Right cardiac atrium (tissue), 5 donors: ENCODE results near the gene ZBTB12. TPM values are rescaled to one million over a fixed set of nuclear protein-coding genes. Genes with fewer than 3 reads are reported as not detected.

Experiments
- ATAC-seq, 2 donors: fragments of 200-7000 bp; cut with Tn5 transposase; one replicate each; pipeline versions ENCODE4 v1.8.0 to v1.9.1; 2020; ENCODE audit warnings: moderate library complexity in 2 of 2, mild to moderate bottlenecking in 1 of 2
- DNase-seq, 3 donors: peaks; one replicate each; pipeline ENCODE4 v3.0.0-alpha.2; 2020
- H3K27ac ChIP-seq: one replicate; pipeline ENCODE4 v1.5.1; 2013; ENCODE audit warnings: mild to moderate bottlenecking, low read length, control low read depth, moderate library complexity
- H3K27me3 ChIP-seq: one replicate; pipeline ENCODE4 v1.6.1; 2013; ENCODE audit not compliant: control insufficient read depth, insufficient read depth
- H3K4me1 ChIP-seq: one replicate; pipeline ENCODE4 v1.6.1; 2013; ENCODE audit warnings: low read length; ENCODE audit not compliant: control insufficient read depth, insufficient read depth
- H3K4me3 ChIP-seq: one replicate; pipeline ENCODE4 v1.5.1; 2013; ENCODE audit warnings: low read length, control low read depth
- H3K9me3 ChIP-seq: one replicate; pipeline ENCODE4 v1.6.1; 2013; ENCODE audit warnings: low read length; ENCODE audit not compliant: control insufficient read depth
- WGBS: extraction: QIAGEN DNeasy Blood & Tissue Kit; methylation state at CpG from one replicate; pipeline ENCODE4 v1.1.7; 2013; 5-methylcytosine and 5-hydroxymethylcytosine counted together
- intact Hi-C, 4 donors: fragments of 100-400 bp; cut with DNase I; formaldehyde crosslinking; loops; one replicate each; pipeline versions ENCODE4 v1.11.0 to v1.14.0; 2022 to 2023
- polyA plus RNA-seq: library from polyadenylated mRNA; stranded (reverse); fragments of 200-250 nt; gene quantifications from one replicate; pipeline ENCODE4 v1.2.3, GENCODE V29; 2013
- total RNA-seq, 4 donors: library from RNA; stranded (reverse); fragmentation: NEBNext Ultra II Directional; extraction: Animal tissue kit (Norgen Biotek cat#: 25700); gene quantifications; one replicate each; pipeline ENCODE4 v1.2.1, GENCODE V29; 2021
- donor health status: healthy with polysubstance abuse.
- donor health status: DM: no; HTN: yes; CAD: no.
- donor health status: DM: no; HTN: no; CAD: no.
- donor health status: DM: no; HTN: yes; CAD: no; lungs with severe emphysema.
- donor health status: DM: yes; HTN: yes; CAD: no.

The ZBTB12 gene
- total and polyA plus RNA-seq, 5 donors, result 1.6 to 5.0 (median 3.0) TPM

DNA sequence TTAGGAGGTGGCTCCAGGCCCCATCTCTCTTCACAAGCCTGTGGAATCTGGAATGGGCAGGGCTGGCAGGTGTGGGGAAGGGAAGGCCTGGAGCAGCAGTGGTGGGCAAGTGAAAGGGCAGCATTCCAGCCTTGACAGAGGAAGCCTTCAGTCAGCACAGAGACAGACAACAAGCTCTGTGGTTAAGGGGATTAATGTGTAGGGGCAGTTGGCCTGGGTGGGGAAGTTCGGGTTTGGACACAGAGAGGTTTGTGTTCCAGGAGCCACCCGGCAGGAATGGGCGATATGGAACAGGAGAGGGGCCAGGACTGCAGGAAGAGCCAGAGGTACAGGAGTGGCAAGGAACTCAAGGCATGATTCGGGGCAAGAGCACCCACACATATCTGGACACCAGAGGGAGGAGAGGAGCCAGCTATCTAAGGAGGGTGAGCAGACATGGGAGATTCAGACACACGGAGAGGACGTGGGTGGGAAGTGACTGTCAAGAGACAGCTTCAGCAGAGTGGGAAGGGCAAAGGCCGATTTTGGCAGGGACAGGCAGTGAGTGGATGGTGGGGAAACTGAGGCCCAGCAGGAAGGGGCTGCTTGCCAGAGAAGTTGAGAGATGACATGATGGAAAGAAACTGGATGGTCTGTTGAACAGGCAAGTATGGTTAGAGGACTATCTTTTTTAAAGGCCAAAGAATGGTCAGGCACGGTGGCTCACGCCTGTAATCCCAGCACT, 20.6 kb downstream of the ZBTB12 start:
- no peak for ATAC-seq
- no peak overlapping the region for H3K27ac ChIP-seq
- no peak overlapping the region for H3K4me3 ChIP-seq
- no peaks in the 10 kb centered on the region for H3K27me3 ChIP-seq
- no peaks in the 10 kb centered on the region for H3K4me1 ChIP-seq
- H3K9me3 ChIP-seq, result no peaks in the 10 kb centered on the region
- WGBS, result 80% methylated on average over 9 of the region's 9 CpGs
- intact Hi-C loops, result no loop called here
- DNase-seq, result peak in 2 of 3 donors; percentile 29 to 31

DNA sequence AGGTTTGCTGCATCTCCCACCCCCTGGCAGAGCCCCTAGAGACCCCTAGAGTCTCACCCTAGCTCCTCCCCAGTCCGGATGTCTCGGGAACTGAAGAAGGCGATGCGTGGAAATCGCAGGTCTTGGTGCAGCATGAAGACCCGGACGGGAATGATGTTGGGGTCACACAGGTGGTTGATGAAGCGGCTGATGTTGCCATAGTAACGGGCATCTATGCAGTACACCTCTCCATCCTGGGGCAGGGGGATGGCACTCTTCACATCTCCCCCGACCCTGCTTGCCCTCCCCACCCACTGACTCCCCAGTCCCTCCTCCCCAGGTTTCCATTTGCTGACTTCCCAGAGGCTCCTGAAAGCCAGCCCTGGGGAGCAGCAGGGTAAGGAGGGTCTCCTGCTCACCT, 21.3 kb downstream of the ZBTB12 start:
- intact Hi-C loops, result no loop called here
- DNase-seq, result no peak
- no peak for ATAC-seq
- H3K9me3 ChIP-seq, result no peaks in the 10 kb centered on the region
- H3K4me3 ChIP-seq, result no peak overlapping the region
- WGBS, result 90% methylated on average over 10 of the region's 10 CpGs
- no peaks in the 10 kb centered on the region for H3K27me3 ChIP-seq
- no peak overlapping the region for H3K27ac ChIP-seq
- no peaks in the 10 kb centered on the region for H3K4me1 ChIP-seq

DNA sequence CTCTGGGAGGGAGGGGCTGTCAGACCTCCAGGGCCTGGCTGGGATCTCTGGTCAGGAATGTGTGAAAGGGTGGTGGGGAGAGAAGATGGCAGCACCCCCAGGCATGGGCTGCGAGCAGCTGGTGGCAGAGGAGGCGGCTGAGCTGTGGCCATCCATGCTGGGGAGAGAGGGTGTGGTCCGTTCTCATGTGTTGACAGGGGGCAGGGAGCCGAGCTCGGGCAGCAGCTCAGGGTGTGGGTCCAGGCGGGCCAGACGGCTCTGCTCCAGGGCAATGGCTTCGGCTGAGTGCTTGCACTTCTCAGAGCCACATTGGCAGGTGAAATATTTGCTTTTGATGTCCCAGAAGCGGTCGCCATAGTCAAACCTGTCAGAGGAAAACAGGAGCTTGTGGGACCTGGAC, 22.0 kb downstream of the ZBTB12 start:
- intact Hi-C loops, result no loop called here
- 64% methylated on average over 10 of the region's 10 CpGs for WGBS

DNA sequence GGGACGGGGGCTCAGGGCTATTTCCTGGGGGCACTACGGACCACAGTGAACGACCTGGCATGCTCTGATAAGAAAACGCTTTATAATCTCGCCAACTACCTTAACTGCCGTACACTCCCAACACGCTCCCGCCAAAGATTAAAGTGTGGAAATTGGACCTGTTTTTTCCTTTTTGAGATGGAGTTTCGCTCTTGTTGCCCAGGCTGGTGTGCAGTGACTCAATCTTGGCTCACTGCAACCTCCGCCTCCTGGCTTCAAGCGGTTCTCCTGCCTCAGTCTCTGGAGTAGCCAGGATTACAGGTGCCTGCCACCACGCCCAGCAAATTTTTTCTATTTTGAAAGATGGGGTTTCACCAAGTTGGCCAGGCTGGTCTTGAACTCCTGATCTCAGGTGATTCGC, 22.7 kb downstream of the ZBTB12 start:
- no peaks in the 10 kb centered on the region for H3K27me3 ChIP-seq
- H3K9me3 ChIP-seq, result no peaks in the 10 kb centered on the region
- no peak for DNase-seq
- no peak for ATAC-seq
- WGBS, result 71% methylated on average over 13 of the region's 13 CpGs
- H3K4me1 ChIP-seq, result no peaks in the 10 kb centered on the region
- no peak overlapping the region for H3K27ac ChIP-seq
- no peak overlapping the region for H3K4me3 ChIP-seq
- intact Hi-C loops, result no loop called here

More for the DNA sequence above, 22.0 kb downstream of the ZBTB12 start:
- Histone ChIP-seq H3K4me3 (no peak overlapping the region), H3K27ac (no peak overlapping the region), H3K9me3 (no peaks in the 10 kb centered on the region), H3K4me1 (no peaks in the 10 kb centered on the region), H3K27me3 (no peaks in the 10 kb centered on the region)
- ATAC-seq, result no peak
- peak in 1 of 3 donors; percentile 75 for DNase-seq

DNA sequence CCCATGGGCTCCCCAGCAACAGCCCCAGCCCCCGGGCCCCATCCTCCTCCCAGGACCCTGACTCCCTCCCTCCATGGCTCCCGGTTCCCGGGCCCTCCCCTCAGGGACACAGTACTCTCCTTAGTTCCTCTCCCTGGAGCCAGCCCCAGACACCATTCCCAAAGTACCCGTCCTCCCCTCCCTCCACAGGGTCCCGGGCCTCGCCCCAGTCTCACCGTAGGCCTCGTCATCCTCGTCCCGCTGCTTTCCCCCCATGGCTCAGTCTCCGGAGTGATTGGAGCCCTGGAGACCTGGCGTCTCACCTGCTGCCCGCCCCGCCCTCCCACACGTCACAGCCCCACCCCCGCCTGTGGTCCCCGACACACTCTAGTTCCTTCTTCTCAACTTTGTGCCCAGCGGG, 23.2 kb downstream of the ZBTB12 start, which contains the start of gene SLC44A4:
Gene SLC44A4 (minus strand): TSS at position 272 of the 400 bp plus-strand sequence. CDS start 17 bp downstream, at position 255.
- Histone ChIP-seq H3K27me3 (no peaks in the 10 kb centered on the region), H3K4me3 (no peak within 1 kb of the TSS), H3K4me1 (no peaks in the 10 kb centered on the region), H3K9me3 (no peaks in the 10 kb centered on the region), H3K27ac (no peak within 1 kb of the TSS)
- intact Hi-C loops, result no loop called here
- peak in 2 of 3 donors; percentile 19 to 40 for DNase-seq
- WGBS, result 46% methylated on average over 18 of the region's 18 CpGs
- ATAC-seq, result no peak

DNA sequence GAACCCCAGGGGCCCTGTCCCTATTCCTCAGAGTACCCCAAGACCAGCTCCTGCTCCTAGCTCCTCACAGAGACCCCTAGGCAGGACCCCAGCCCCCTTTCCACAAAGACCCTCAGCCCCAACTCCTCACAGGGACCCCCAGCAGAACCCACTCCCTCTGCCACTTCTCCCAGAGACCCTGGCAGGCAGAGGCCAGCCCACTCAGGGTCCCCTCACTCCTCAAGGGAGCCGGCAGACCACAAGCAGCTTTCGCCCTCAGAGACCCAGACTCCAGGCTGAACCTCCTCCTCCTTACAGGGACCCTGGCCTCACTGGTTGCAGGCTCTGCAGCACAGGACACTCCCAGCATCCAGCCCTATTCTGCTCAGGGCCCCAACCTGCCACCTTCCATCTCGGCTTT, 23.7 kb downstream of the ZBTB12 start:
- Histone ChIP-seq H3K9me3 (no peaks in the 10 kb centered on the region), H3K4me3 (no peak overlapping the region), H3K27me3 (no peaks in the 10 kb centered on the region), H3K27ac (no peak overlapping the region), H3K4me1 (no peaks in the 10 kb centered on the region)
- intact Hi-C loops, result no loop called here
- DNase-seq (peak in 1 of 3 donors; percentile 12), ATAC-seq (no peak)
- WGBS, result 67% methylated on average over 3 of the region's 3 CpGs

DNA sequence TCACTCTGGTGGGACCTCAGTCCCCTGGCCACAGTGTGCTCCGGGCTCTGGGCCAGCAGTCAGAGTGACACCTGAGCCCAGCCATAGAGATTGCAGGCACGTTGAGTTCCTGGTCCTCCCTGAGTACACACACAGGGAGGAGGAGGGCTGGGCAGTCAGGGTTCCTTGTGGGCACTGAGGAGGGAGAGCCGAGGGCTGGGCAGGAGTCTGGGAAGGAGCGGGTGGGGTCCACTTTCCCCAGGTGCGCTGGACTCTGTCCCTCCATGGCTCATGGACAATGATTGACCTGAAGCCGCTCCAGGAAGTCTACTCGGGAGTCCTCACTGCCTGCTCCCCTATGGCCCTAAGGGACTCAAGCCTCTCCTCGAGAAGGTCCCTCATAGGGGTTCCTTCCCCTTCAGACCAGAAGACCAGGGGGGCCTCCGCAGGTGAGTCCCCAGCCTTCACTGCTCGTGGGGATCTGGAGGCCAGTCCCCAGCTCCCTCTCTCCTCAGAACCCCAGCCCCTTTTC, 24.2 kb downstream of the ZBTB12 start:
- intact Hi-C loops, result no loop called here

DNA sequence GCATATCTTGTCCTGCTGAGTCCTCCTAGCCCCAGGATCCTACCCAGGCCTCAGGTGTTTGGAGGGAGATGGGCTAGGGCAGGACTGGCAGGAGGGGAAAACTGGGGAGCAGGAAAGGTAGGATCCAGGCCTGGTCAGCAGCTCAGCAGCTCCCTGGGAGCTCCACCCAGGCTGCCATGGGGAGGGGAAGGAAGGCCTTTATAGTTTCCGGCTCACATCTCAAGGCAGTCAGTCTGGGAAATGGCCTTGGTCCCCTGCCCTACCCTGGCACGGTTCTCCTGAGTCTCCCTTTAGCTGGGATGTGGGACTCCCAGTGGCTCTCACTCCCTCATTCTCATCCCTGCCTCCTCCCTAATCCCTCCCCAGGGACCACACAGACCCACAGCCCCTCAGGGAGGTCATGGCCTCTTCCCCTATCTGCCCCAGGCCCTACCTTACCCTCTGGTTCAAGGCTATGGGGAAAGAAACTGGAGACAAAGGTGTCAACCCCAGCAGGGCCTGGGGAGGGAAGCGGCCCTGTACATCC, 24.7 kb downstream of the ZBTB12 start:
- no peaks in the 10 kb centered on the region for H3K4me1 ChIP-seq
- DNase-seq (peak in 2 of 3 donors; percentile 30 to 34), ATAC-seq (peak in 1 of 2 donors; percentile 30)
- intact Hi-C loops, result no loop called here
- H3K4me3 ChIP-seq, result no peak overlapping the region
- no peaks in the 10 kb centered on the region for H3K9me3 ChIP-seq
- H3K27ac ChIP-seq, result no peak overlapping the region
- H3K27me3 ChIP-seq, result no peaks in the 10 kb centered on the region
- 58% methylated on average over 3 of the region's 3 CpGs for WGBS

More for the DNA sequence above, 24.2 kb downstream of the ZBTB12 start:
- H3K4me3 ChIP-seq, result no peak overlapping the region
- H3K27me3 ChIP-seq, result no peaks in the 10 kb centered on the region
- DNase-seq, result peak in 2 of 3 donors; percentile 16 to 42
- H3K27ac ChIP-seq, result no peak overlapping the region
- ATAC-seq, result peak; percentile 17 to 30
- 71% methylated on average over 10 of the region's 10 CpGs for WGBS
- H3K9me3 ChIP-seq, result no peaks in the 10 kb centered on the region
- H3K4me1 ChIP-seq, result no peaks in the 10 kb centered on the region

DNA sequence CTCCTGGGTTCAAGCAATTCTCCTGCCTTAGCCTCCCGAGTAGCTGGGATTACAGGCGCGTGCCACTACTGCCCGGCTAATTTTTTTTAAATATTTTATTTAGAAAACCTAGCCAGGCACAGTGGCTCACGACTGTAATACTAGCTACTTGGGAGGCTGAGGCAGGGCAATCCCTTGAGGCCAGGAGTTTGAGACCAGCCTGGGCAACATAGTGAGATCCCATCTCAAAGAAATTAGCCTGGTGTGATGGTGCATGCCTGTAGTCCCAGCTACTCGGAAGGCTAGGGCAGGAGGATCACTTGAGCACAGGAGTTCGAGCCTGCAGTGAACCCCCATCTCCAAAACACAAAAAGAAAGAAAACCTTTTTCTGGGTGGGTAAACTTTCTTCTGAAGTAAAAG, 25.5 kb downstream of the ZBTB12 start:
- no peaks in the 10 kb centered on the region for H3K9me3 ChIP-seq
- H3K27ac ChIP-seq, result no peak overlapping the region
- H3K4me3 ChIP-seq, result no peak overlapping the region
- ATAC-seq (no peak), DNase-seq (peak in 1 of 3 donors; percentile 1)
- 83% methylated on average over 7 of the region's 7 CpGs for WGBS
- intact Hi-C loops, result no loop called here
- H3K27me3 ChIP-seq, result no peaks in the 10 kb centered on the region
- no peaks in the 10 kb centered on the region for H3K4me1 ChIP-seq

DNA sequence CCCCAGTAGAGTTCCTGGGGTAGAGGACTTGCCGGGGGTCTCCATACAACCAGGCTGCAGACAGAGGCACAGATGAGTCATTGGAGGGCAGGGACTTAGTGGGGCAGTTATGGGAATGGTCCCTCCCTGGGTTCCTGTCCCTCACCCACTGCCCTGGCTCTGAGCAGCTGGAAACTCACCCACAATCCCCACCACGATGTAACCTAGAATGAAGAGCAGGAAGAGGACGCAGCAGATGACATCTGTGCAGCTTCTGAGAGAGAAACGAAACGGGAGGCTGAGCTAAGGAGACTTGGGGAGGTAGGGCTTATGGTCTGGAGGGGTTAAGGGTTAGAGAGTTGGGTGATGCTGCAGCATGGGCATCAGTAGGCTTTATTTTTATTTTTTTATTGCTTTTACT, 26.0 kb downstream of the ZBTB12 start:
- intact Hi-C loops, result no loop called here
- H3K27me3 ChIP-seq, result no peaks in the 10 kb centered on the region
- H3K27ac ChIP-seq, result no peak overlapping the region
- H3K4me1 ChIP-seq, result no peaks in the 10 kb centered on the region
- H3K4me3 ChIP-seq, result no peak overlapping the region
- 55% methylated on average over 5 of the region's 5 CpGs for WGBS
- no peak for ATAC-seq
- no peaks in the 10 kb centered on the region for H3K9me3 ChIP-seq
- DNase-seq, result peak in 1 of 3 donors; percentile 20

DNA sequence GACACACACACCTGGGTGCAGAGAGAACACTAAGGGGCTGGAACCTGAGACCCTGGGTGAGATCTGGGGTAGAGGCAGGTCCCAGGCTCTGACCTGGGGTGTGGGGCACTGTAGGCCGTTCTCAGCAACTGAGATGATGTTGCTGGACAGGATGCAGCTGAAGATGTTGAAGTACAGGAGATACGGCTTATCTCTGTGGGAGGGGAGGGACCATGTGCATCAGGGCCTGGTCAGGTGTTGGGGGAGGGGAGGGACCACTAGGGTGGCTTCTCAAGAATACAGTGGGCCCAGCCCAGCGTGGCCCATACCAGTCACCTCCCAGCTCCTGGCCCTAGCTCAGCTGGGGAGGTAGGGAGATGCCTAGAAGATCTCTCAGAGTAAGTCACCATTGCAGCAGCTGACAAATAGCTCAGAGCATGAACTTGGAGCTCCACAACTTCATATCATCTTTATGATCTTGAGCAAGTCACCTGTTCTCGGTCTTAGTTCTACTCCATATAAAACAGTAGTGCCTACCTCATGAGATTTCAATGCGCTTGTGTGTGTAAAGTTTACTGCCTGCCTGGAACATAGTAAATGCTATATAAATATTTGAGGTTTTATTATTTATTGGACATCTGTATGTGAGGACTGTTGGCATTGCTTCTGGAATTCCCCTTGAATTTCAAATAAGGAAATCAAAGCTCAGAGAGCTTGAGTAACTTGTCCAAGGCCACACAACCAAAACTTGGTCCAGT, 26.9 kb downstream of the ZBTB12 start:
- 63% methylated on average over 5 of the region's 5 CpGs for WGBS
- no peak overlapping the region for H3K4me3 ChIP-seq
- no peaks in the 10 kb centered on the region for H3K27me3 ChIP-seq
- ATAC-seq (no peak), DNase-seq (peak in 1 of 3 donors; percentile 8)
- no peaks in the 10 kb centered on the region for H3K4me1 ChIP-seq
- no peak overlapping the region for H3K27ac ChIP-seq
- intact Hi-C loops, result no loop called here
- H3K9me3 ChIP-seq, result no peaks in the 10 kb centered on the region
